ENCODE results near the gene DUOXA1. TPM values are rescaled to one million over a fixed set of nuclear protein-coding genes. Genes with fewer than 3 reads are reported as not detected.

DUOXA1 gene
- total and polyA plus RNA-seq, 9 of the 15 experiments (the other 6 are each of a cell fraction or from before 2014, with no cell fraction given), result 0.17 to 0.74 (median 0.24) TPM; not detected in 6

DNA sequence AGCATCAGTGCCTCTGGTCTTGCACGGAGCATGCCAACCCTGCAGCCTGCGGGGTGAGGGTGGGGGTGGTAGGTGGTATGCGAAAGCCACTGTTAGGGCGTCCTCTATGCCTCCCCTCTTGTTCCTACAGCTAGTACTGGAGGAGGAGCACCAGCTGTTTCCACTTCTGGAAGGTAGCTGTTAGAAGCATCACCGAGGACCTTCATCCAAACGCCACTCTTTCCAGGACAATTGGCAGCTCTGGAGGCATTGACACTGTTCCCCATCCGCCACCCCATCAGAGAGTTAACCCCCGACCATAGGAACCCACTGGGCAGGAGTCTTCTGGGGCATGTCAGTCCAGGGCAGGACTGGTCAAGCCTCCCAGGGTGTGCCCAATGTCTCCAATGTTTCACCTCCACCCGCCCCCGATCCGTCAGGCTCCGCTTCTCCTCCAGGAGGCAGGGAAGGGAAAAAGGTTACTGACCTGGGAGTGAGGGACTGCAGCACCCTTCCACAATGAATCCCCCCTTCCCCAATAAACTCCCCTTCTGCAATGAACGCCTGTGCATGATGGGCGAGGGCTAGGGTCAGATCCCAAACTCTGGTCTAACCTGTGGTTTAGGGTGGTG, 16.2 kb downstream of the DUOXA1 start:
- Histone ChIP-seq H3K79me2 (ENCODE audit: control insufficient read depth, insufficient read depth, low read length) (no peaks in the 10 kb centered on the region), H3K9me3 (replicated peaks; ENCODE audit: control insufficient read depth, insufficient read depth, low read depth, low read length) (no peaks in the 10 kb centered on the region), H3K36me3 (ENCODE audit: control insufficient read depth, insufficient read depth, low read length) (no peaks in the 10 kb centered on the region), H3K4me3 (no peak overlapping the region), H3K4me2 (ENCODE audit: insufficient read depth, low read length) (no peak overlapping the region), H4K20me1 (replicated peaks; ENCODE audit: control insufficient read depth, insufficient read depth, low read length) (no peaks in the 10 kb centered on the region), H2AFZ (ENCODE audit: low read depth, low read length) (no peak overlapping the region), H3K9ac (ENCODE audit: insufficient read depth in 1 of 2, low read depth in 2 of 2, low read length in 2 of 2) (no peak overlapping the region), H3K27me3 (ENCODE audit: control insufficient read depth in 2 of 2, insufficient read depth in 2 of 2, low read length in 2 of 2) (peaks cover 2 to 19% of the 10 kb centered on the region in 2 experiments; a peak in 3 of 5 replicates), H3K27ac (ENCODE audit: extremely low read depth, low read depth, low read length) (no peak overlapping the region), H3K9me1 (ENCODE audit: control insufficient read depth, insufficient read depth, low read length) (no peaks in the 10 kb centered on the region), H3K4me1 (replicated peaks in 1 of 2; ENCODE audit: control insufficient read depth in 2 of 2, insufficient read depth in 2 of 2, low read length in 2 of 2) (peaks cover 0 to 32% of the 10 kb centered on the region in 2 experiments; a peak in 3 of 5 replicates)
- in situ Hi-C loops (cut with MboI), result loop anchor here (25.0 kb wide), 1 partner anchor 151 kb away; the partner anchor contains the start of gene TERB2
- intact Hi-C loops (cut with micrococcal nuclease), result no loop called here
- DNase-seq (ENCODE audit: extremely low read depth in 1 of 4, low spot score in 3 of 4), result no peak
- TF ChIP-seq C11orf30 (IDR thresholded peaks at IDR 0.05; ENCODE audit: low read depth), result no peak
- no peak for TF ChIP-seq ZNF778 (CRISPR knock-in tag; IDR thresholded peaks at IDR 0.05)
- no peak for TF ChIP-seq RBM25 (IDR thresholded peaks at IDR 0.05; ENCODE audit: low read depth, low read length, severe bottlenecking)
- TF ChIP-seq FOXK1 (CRISPR knock-in tag; IDR thresholded peaks at IDR 0.05; ENCODE audit: borderline replicate concordance), result no peak
- TF ChIP-seq TOE1 (IDR thresholded peaks at IDR 0.05; ENCODE audit: borderline replicate concordance), result no peak
- TF ChIP-seq TOE1 (CRISPR knock-in tag; IDR thresholded peaks at IDR 0.05; ENCODE audit: borderline replicate concordance, low read depth), result no peak
- TF ChIP-seq TEAD4 (IDR thresholded peaks at IDR 0.05; ENCODE audit: low read length), result no peak
- no peak for TF ChIP-seq TEAD4 (CRISPR knock-in tag; IDR thresholded peaks at IDR 0.05; ENCODE audit: borderline replicate concordance)
- no peak for TF ChIP-seq POLR3G (IDR thresholded peaks at IDR 0.05; ENCODE audit: extremely low read depth, insufficient read length, insufficient replicate concordance)
- no peak for TF ChIP-seq EP300 (IDR thresholded peaks at IDR 0.05; ENCODE audit: low read length)
- TF ChIP-seq E2F4 (CRISPR knock-in tag; IDR thresholded peaks at IDR 0.05; ENCODE audit: low read depth), result no peak
- no peak for TF ChIP-seq GATAD2B (IDR thresholded peaks at IDR 0.05; ENCODE audit: borderline replicate concordance)
- no peak for TF ChIP-seq WHSC1 (IDR thresholded peaks at IDR 0.05; ENCODE audit: low read length)
- TF ChIP-seq POLR2G (IDR thresholded peaks at IDR 0.05; ENCODE audit: low read depth, low read length), result no peak
- TF ChIP-seq TRIM24 (IDR thresholded peaks at IDR 0.05), result no peak
- TF ChIP-seq, protein P1, sequence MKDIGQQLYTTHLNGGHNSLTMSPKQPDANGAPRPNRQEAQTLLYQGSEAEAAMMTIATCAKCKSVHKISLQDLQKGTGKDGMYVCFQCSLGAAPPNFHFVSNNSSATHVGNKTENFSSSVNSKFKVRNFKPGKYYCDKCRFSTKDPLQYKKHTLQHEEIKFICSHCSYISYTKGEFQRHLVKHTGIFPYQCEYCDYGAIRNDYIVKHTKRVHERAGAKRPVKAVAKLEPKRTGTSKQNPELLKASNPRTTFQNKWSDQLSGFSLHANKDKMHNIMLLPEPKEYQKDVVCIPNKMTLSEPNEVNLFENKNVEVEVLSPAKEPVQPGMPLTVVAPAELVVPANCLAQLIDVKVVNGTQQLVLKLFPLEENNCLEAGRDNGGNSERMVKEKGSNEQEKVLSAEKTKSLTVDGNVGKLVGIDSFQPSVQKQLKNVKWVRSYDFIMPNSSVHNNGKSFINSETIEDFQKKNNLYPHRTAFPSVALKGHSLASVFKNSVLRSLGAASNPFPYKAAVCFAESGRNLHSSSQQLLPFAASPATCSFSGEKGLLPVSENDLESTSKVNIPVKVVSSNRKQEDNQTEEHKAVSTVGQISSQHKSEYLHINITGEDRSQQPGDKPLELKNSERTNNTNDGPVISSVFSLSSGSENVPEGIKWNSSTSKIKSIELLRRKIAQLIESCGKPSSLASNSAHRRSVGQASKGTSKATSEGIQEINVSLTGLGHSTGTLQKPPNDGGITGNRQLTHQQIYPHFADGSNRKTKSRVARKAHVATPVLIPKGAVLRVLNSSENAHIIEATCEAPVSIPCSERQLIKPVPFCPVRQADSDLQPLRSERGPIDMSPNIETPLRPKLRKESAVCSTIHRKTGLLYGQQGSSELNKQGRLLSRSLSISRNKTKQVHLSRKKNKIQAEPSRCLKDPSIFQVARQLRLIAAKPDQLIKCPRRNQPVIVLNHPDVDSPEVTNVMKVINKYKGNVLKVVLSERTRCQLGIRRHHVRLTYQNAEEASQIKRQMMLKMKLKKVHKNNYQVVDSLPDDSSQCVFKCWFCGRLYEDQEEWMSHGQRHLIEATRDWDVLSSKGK (CRISPR knock-in tag; IDR thresholded peaks at IDR 0.05), result no peak
- FAIRE-seq, result no peak
- BruUV-seq (replicated peaks), result no TSS peak
- ATAC-seq, result no peak
- WGBS (ENCODE audit: insufficient coverage, low coverage, missing lambda C conversion rate), result 30% methylated on average over 14 of the region's 14 CpGs
- CTCF ChIA-PET (ENCODE audit: low intra/inter-chr PET ratio), result no interaction called here
- POLR2A ChIA-PET, result no interaction called here
